GM12878 (cell line): Measurements from ENCODE around the gene PSMA2. TPM values are rescaled to one million over a fixed set of nuclear protein-coding genes. Genes with fewer than 3 reads are reported as not detected.

Experiments
- ATAC-seq: fragments of 200-7000 bp; cut with Tn5 transposase; 3 replicates; pipeline ENCODE4 v1.9.1; 2020; ENCODE audit warnings: mild to moderate bottlenecking, moderate library complexity
- BruUV-seq: library from RNA; stranded (reverse); fragments of 400-500 nt; replicated peaks from 2 replicates; lab custom pipeline; 2021; lab: Mats Ljungman, UMichigan
- CTCF ChIA-PET: fragments of 300-600 bp; sonication (Branson Sonifier 250); formaldehyde crosslinking; extraction: SDS; loops from one replicate; lab custom pipeline; 2021; ENCODE audit warnings: inconsistent platforms; lab: Yijun Ruan, JAX
- POLR2A ChIA-PET: fragments of 350-600 bp; formaldehyde crosslinking; extraction: SDS; loops from one replicate; lab custom pipeline; 2021; ENCODE audit warnings: inconsistent platforms; lab: Charles Lee
- RAD21 ChIA-PET: fragments of 300-600 bp; sonication (Branson Sonifier 250); formaldehyde crosslinking; loops from one replicate; lab custom pipeline; 2023; ENCODE audit warnings: antibody characterized with exemption; ENCODE audit not compliant: unreplicated experiment; lab: Charles Lee
- SMC1A ChIA-PET: fragments of 300-600 bp; sonication (Branson Sonifier 250); formaldehyde crosslinking; loops from one replicate; lab custom pipeline; 2023; ENCODE audit not compliant: unreplicated experiment, uncharacterized antibody; lab: Charles Lee
- DNase-seq: peaks from one replicate; pipeline ENCODE4 v3.0.0-alpha.2; 2011; ENCODE audit warnings: low read depth, low spot score
- FAIRE-seq: peaks from 3 replicates; lab custom pipeline; 2011; peaks lifted over from hg19 to GRCh38; lab: Jason Lieb, UNC
- H2AFZ ChIP-seq: 2 replicates; pipeline ENCODE4 v1.6.0; 2011; ENCODE audit warnings: low read depth, low read length, control low read depth; ENCODE audit not compliant: control insufficient read depth
- H3K27ac ChIP-seq: 2 replicates; pipeline ENCODE4 v1.5.1; 2011; ENCODE audit warnings: control low read depth; ENCODE audit not compliant: control insufficient read depth, insufficient read depth
- H3K27me3 ChIP-seq, 2 experiments: replicated peaks in 1 of 2; 2 replicates each; pipeline versions ENCODE4 v1.6.0 to v1.6.1; 2011; ENCODE audit warnings: low read length in 1 of 2; ENCODE audit not compliant: control insufficient read depth in 2 of 2, insufficient read depth in 2 of 2
- H3K36me3 ChIP-seq, 2 experiments: 2 replicates each; pipeline ENCODE4 v1.5.1; 2011; ENCODE audit warnings: low read length in 1 of 2; ENCODE audit not compliant: control insufficient read depth in 2 of 2, insufficient read depth in 2 of 2
- H3K4me1 ChIP-seq: 2 replicates; pipeline ENCODE4 v1.6.1; 2011; ENCODE audit warnings: mild to moderate bottlenecking, low read length, moderate library complexity, mixed read lengths; ENCODE audit not compliant: control insufficient read depth, insufficient read depth
- H3K4me2 ChIP-seq: 2 replicates; pipeline ENCODE4 v1.6.0; 2011; ENCODE audit warnings: control low read depth; ENCODE audit not compliant: control insufficient read depth, insufficient read depth
- H3K4me3 ChIP-seq: fragments of 200-600 bp; sonication (generic); 2 replicates; pipeline ENCODE4 v1.5.1; 2016
- H3K79me2 ChIP-seq: 2 replicates; pipeline ENCODE4 v1.6.0; 2011; ENCODE audit warnings: low read length; ENCODE audit not compliant: control insufficient read depth, insufficient read depth
- H3K9ac ChIP-seq: 2 replicates; pipeline ENCODE4 v1.8.0; 2011; ENCODE audit warnings: low read length, control low read depth, mixed read lengths; ENCODE audit not compliant: control insufficient read depth, insufficient read depth
- H3K9me3 ChIP-seq: replicated peaks from 3 replicates; pipeline ENCODE4 v1.5.1; 2011; ENCODE audit warnings: mild to moderate bottlenecking, low read length; ENCODE audit not compliant: control insufficient read depth, insufficient read depth
- H4K20me1 ChIP-seq: 2 replicates; pipeline ENCODE4 v1.6.0; 2011; ENCODE audit not compliant: control insufficient read depth, insufficient read depth
- BCLAF1 ChIP-seq: fragments of 450-650 bp; IDR thresholded peaks from 2 replicates; pipeline ENCODE4 v1.6.1; 2017; ENCODE audit warnings: antibody characterized with exemption, mild to moderate bottlenecking, moderate library complexity
- CHD4 ChIP-seq: fragments of 200-600 bp; sonication (generic); IDR thresholded peaks from 2 replicates; pipeline ENCODE4 v1.6.1; 2016; ENCODE audit warnings: mild to moderate bottlenecking
- IKZF1 ChIP-seq: fragments of 450-650 bp; conservative IDR thresholded peaks from 2 replicates; pipeline ENCODE4 v1.6.1; 2017; ENCODE audit warnings: antibody characterized with exemption, mild to moderate bottlenecking
- MXI1 ChIP-seq: fragments of 150-350 bp; IDR thresholded peaks from 2 replicates; pipeline ENCODE4 v1.6.1; 2011; ENCODE audit warnings: low read depth, mild to moderate bottlenecking, inconsistent platforms, low read length, improper control_type of control experiment
- PML ChIP-seq: IDR thresholded peaks from 2 replicates; pipeline ENCODE4 v1.6.1; 2012; ENCODE audit warnings: low read length, inconsistent platforms
- RBBP5 ChIP-seq: fragments of 200-600 bp; sonication (generic); conservative IDR thresholded peaks from 2 replicates; pipeline ENCODE4 v1.6.1; 2016
- TCF12 ChIP-seq: IDR thresholded peaks from 2 replicates; pipeline ENCODE4 v1.6.1; 2011; ENCODE audit warnings: low read depth, mild to moderate bottlenecking, low read length
- YY1 ChIP-seq: IDR thresholded peaks from 2 replicates; pipeline ENCODE4 v1.6.1; 2011; ENCODE audit warnings: low read depth, mild to moderate bottlenecking, low read length
- ZNF274 ChIP-seq: IDR thresholded peaks from one replicate; pipeline ENCODE4 v1.8.0; 2011; ENCODE audit not compliant: insufficient read length, insufficient read depth
- ZNF622 ChIP-seq: fragments of 450-650 bp; IDR thresholded peaks from 2 replicates; pipeline ENCODE4 v1.6.1; 2017; ENCODE audit warnings: mild to moderate bottlenecking, inconsistent platforms
- WGBS: methylation state at CpG from one replicate; pipeline ENCODE4 v1.1.6; 2016; ENCODE audit warnings: low lambda C conversion rate; ENCODE audit not compliant: insufficient replicate concordance, insufficient coverage; ENCODE audit errors: missing lambda C conversion rate; 5-methylcytosine and 5-hydroxymethylcytosine counted together
- in situ Hi-C: fragments of 300-500 bp; cut with MboI; formaldehyde crosslinking; loops from 9 replicates; pipeline ENCODE4 v1.14.3; 2018; ENCODE audit warnings: mixed read lengths
- intact Hi-C: fragments of 100-400 bp; cut with micrococcal nuclease; formaldehyde crosslinking; loops from one replicate; pipeline ENCODE4 v1.14.2; 2022; ENCODE audit not compliant: unreplicated experiment
- polyA plus RNA-seq, 11 experiments: library from polyadenylated mRNA; depleted of rRNA in 4 of 11; unstranded in 6 of 11; stranded (reverse) in 5 of 11; fragments of >200 nt; fragmentation: Nextera tagmentation in 4 of 11; fragmentation: Illumina TruSeq in 1 of 11; extraction: Ambion mirVana in 4 of 11; extraction: Trizol in 1 of 11; gene quantifications; 1 replicate in 1 of 11; 2 replicates in 10 of 11; pipeline versions ENCODE4 v1.2.1 to v1.2.3, GENCODE V29; 2011 to 2016; ENCODE audit warnings: inconsistent platforms in 2 of 11, missing spikeins in 2 of 11, low read depth in 1 of 11
- total RNA-seq, 4 experiments: library from RNA; depleted of rRNA in 3 of 4; stranded (reverse); fragments of >200 nt in 3 of 4; fragmentation: Illumina TruSeq in 1 of 4; extraction: Trizol in 1 of 4; gene quantifications; 2 replicates each; pipeline versions ENCODE4 v1.2.1 to v1.2.3, GENCODE V29; 2013 to 2021
- TF ChIP-seq, protein P1 (sequence below): fragments of 450-650 bp; formaldehyde crosslinking; IDR thresholded peaks from 2 replicates; pipeline ENCODE4 v1.5.0; 2022; ENCODE audit warnings: mild to moderate bottlenecking, missing genetic modification characterization

The PSMA2 gene
- total and polyA plus RNA-seq, 10 of the 15 experiments (the other 5 are each of a cell fraction or from before 2014, with no cell fraction given), result 129 to 1,223 (median 317) TPM

GRCh38 chr7:42961170-42961569, 29.2 kb upstream of the PSMA2 start:
- H3K79me2 ChIP-seq, result no peaks in the 10 kb centered on the region
- H3K27me3 ChIP-seq, result no peaks in the 10 kb centered on the region
- CTCF ChIA-PET, result interaction anchor here (0.5 to 3.3 kb wide), 13 partner anchors 8 to 984 kb away, joined by 3 to 22 read pairs (median 5); partner anchors contain the start of gene C7orf25
- POLR2A ChIA-PET, result interaction anchor here (2.1 kb wide), 1 partner anchor 14 kb away, joined by 11 read pairs; no protein-coding TSS in a partner anchor
- in situ Hi-C loops, result no loop called here
- DNase-seq (no peak), FAIRE-seq (no peak), ATAC-seq (peak; percentile 13; the same call in 2 of the 3 replicates)
- H3K4me2 ChIP-seq, result no peak overlapping the region
- H4K20me1 ChIP-seq, result no peaks in the 10 kb centered on the region
- RAD21 ChIA-PET, result interaction anchor here (1.0 to 3.8 kb wide), 10 partner anchors 11 to 301 kb away, joined by 3 to 17 read pairs (median 5); partner anchors contain the start of genes MRPL32 and PSMA2
- peak overlapping the region; percentile 2; the same call in 1 of the 2 replicates for H2AFZ ChIP-seq
- no peak overlapping the region for H3K4me3 ChIP-seq
- H3K27ac ChIP-seq, result no peak overlapping the region
- no peak overlapping the region for H3K9ac ChIP-seq
- BruUV-seq, result no TSS peak
- H3K9me3 ChIP-seq, result no peaks in the 10 kb centered on the region; the same call in none of the 3 replicates
- intact Hi-C loops, result no loop called here
- 28% methylated on average over 2 of the region's 2 CpGs for WGBS
- TF ChIP-seq MXI1 (no peak), ZNF622 (no peak), ZNF274 (no peak), YY1 (no peak), RBBP5 (no peak)
- SMC1A ChIA-PET, result interaction anchor here (0.6 to 3.4 kb wide), 20 partner anchors 9 to 1027 kb away, joined by 3 to 23 read pairs (median 4); no protein-coding TSS in a partner anchor
- no peaks in the 10 kb centered on the region for H3K36me3 ChIP-seq
- H3K4me1 ChIP-seq, result no peaks in the 10 kb centered on the region

DNA sequence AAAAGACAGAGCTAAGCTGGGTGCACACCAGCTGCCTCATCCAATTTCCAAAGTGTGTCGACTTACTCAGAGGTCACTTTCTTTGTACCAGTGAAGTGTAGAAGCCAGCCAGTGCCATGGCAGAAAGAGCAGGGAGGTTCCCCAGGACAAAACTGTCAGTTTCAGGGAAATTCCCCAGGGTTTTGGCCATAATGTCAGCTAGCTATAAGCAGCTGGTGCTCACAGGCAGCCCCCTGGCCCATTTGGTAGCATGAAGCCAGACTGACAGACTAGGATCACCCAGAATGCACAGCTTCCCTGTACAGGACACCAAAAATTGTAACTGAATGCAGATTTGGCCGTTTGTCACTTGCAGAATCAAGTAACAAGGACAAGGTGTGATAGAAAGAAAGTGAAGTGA, 28.8 kb upstream of the PSMA2 start:
- FAIRE-seq (no peak), DNase-seq (no peak), ATAC-seq (peak; percentile 90)
- intact Hi-C loops (no loop called here), in situ Hi-C loops (no loop called here)
- H3K79me2 ChIP-seq, result no peaks in the 10 kb centered on the region
- RAD21 ChIA-PET, result interaction anchor here (1.0 to 3.8 kb wide), 10 partner anchors 10 to 302 kb away, joined by 3 to 17 read pairs (median 5); partner anchors contain the start of genes MRPL32 and PSMA2
- H3K4me3 ChIP-seq, result no peak overlapping the region
- POLR2A ChIA-PET, result interaction anchor here (0.6 to 2.1 kb wide), 2 partner anchors 14 to 1855 kb away, joined by 3 to 11 read pairs; no protein-coding TSS in a partner anchor
- no peaks in the 10 kb centered on the region for H3K4me1 ChIP-seq
- H3K27ac ChIP-seq, result no peak overlapping the region
- H4K20me1 ChIP-seq, result no peaks in the 10 kb centered on the region
- peak overlapping the region; percentile 2 for H2AFZ ChIP-seq
- H3K27me3 ChIP-seq, result no peaks in the 10 kb centered on the region
- H3K36me3 ChIP-seq, result no peaks in the 10 kb centered on the region
- CTCF ChIA-PET, result interaction anchor here (0.5 to 3.3 kb wide), 13 partner anchors 10 to 984 kb away, joined by 3 to 22 read pairs (median 4); partner anchors contain the start of gene C7orf25
- no peak overlapping the region for H3K9ac ChIP-seq
- WGBS, result 18% methylated on average over 2 of the region's 2 CpGs
- BruUV-seq, result no TSS peak
- H3K4me2 ChIP-seq, result peak overlapping the region; percentile 35
- H3K9me3 ChIP-seq, result no peaks in the 10 kb centered on the region; the same call in none of the 3 replicates
- SMC1A ChIA-PET, result interaction anchor here (0.6 to 3.4 kb wide), 19 partner anchors 9 to 1027 kb away, joined by 3 to 23 read pairs (median 4); no protein-coding TSS in a partner anchor
- TF ChIP-seq CHD4 (no peak), PML (no peak), IKZF1 (0 out of 2 replicates have a peak, but pooled peaks have one; percentile 34), BCLAF1 (no peak), TCF12 (0 out of 2 replicates have a peak, but pooled peaks have one; percentile 33)
- TF ChIP-seq, protein P1, sequence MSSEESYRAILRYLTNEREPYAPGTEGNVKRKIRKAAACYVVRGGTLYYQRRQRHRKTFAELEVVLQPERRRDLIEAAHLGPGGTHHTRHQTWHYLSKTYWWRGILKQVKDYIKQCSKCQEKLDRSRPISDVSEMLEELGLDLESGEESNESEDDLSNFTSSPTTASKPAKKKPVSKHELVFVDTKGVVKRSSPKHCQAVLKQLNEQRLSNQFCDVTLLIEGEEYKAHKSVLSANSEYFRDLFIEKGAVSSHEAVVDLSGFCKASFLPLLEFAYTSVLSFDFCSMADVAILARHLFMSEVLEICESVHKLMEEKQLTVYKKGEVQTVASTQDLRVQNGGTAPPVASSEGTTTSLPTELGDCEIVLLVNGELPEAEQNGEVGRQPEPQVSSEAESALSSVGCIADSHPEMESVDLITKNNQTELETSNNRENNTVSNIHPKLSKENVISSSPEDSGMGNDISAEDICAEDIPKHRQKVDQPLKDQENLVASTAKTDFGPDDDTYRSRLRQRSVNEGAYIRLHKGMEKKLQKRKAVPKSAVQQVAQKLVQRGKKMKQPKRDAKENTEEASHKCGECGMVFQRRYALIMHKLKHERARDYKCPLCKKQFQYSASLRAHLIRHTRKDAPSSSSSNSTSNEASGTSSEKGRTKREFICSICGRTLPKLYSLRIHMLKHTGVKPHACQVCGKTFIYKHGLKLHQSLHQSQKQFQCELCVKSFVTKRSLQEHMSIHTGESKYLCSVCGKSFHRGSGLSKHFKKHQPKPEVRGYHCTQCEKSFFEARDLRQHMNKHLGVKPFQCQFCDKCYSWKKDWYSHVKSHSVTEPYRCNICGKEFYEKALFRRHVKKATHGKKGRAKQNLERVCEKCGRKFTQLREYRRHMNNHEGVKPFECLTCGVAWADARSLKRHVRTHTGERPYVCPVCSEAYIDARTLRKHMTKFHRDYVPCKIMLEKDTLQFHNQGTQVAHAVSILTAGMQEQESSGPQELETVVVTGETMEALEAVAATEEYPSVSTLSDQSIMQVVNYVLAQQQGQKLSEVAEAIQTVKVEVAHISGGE, result no peak
